HepG2 (cell line): ENCODE results near the gene LSM12. TPM values are rescaled to one million over a fixed set of nuclear protein-coding genes. Genes with fewer than 3 reads are reported as not detected.

Source experiments
- ARID3A ChIP-seq: IDR thresholded peaks from 2 replicates; pipeline ENCODE4 v1.6.1; 2012; ENCODE audit warnings: low read depth, low read length, improper control_type of control experiment
- ARNT ChIP-seq: fragments of 450-650 bp; IDR thresholded peaks from 2 replicates; pipeline ENCODE4 v1.6.1; 2017
- ATM ChIP-seq: fragments of 450-650 bp; IDR thresholded peaks from 2 replicates; pipeline ENCODE4 v1.7.1; 2017; ENCODE audit warnings: mild to moderate bottlenecking, borderline replicate concordance
- CAMTA2 ChIP-seq: sonication (generic); formaldehyde crosslinking; IDR thresholded peaks from 2 replicates; pipeline ENCODE4 v1.4.0; 2020; ENCODE audit warnings: mild to moderate bottlenecking, missing genetic modification reagents, borderline replicate concordance
- EED ChIP-seq: sonication (generic); formaldehyde crosslinking; IDR thresholded peaks from 2 replicates; pipeline ENCODE4 v1.5.0; 2020; ENCODE audit warnings: mild to moderate bottlenecking, missing genetic modification reagents
- GMEB2 ChIP-seq: IDR thresholded peaks from 2 replicates; pipeline ENCODE4 v1.6.1; 2016; ENCODE audit warnings: missing biosample characterization, missing genetic modification reagents, low read depth
- HDAC1 ChIP-seq: sonication (generic); formaldehyde crosslinking; IDR thresholded peaks from 2 replicates; pipeline ENCODE4 v1.5.1; 2020; ENCODE audit warnings: mild to moderate bottlenecking, missing genetic modification reagents
- HES4 ChIP-seq: sonication (generic); formaldehyde crosslinking; IDR thresholded peaks from 2 replicates; pipeline ENCODE4 v1.9.0; 2021; ENCODE audit warnings: mild to moderate bottlenecking, missing genetic modification reagents, borderline replicate concordance
- LCORL ChIP-seq, 2 experiments: fragments of 450-650 bp in 1 of 2; sonication (generic) in 1 of 2; formaldehyde crosslinking in 1 of 2; IDR thresholded peaks; 2 replicates each; pipeline versions ENCODE4 v1.5.0 to v1.6.1; 2017 to 2020; ENCODE audit warnings: antibody characterized with exemption in 1 of 2, missing genetic modification reagents in 1 of 2
- MAFG ChIP-seq: sonication (generic); formaldehyde crosslinking; IDR thresholded peaks from 2 replicates; pipeline ENCODE4 v1.5.1; 2020; ENCODE audit warnings: mild to moderate bottlenecking, missing genetic modification reagents
- POLR2AphosphoS5 ChIP-seq: IDR thresholded peaks from 2 replicates; pipeline ENCODE4 v1.6.1; 2012; ENCODE audit warnings: low read depth, low read length
- PPARG ChIP-seq: conservative IDR thresholded peaks from 2 replicates; pipeline ENCODE4 v1.6.1; 2016; ENCODE audit warnings: missing biosample characterization, missing genetic modification reagents
- SOX6 ChIP-seq, 2 experiments: fragments of 450-650 bp in 1 of 2; sonication (generic) in 1 of 2; formaldehyde crosslinking in 1 of 2; IDR thresholded peaks; 2 replicates each; pipeline versions ENCODE4 v1.4.0 to v1.6.1; 2017 to 2020; ENCODE audit warnings: antibody characterized with exemption in 1 of 2, mild to moderate bottlenecking in 1 of 2, missing genetic modification reagents in 1 of 2
- SRF ChIP-seq: IDR thresholded peaks from 2 replicates; pipeline ENCODE4 v1.6.1; 2011; ENCODE audit warnings: mild to moderate bottlenecking, low read depth, low read length, moderate library complexity
- TBX3 ChIP-seq: fragments of 450-650 bp; IDR thresholded peaks from 2 replicates; pipeline ENCODE4 v1.6.1; 2017; ENCODE audit warnings: antibody characterized with exemption, mild to moderate bottlenecking, inconsistent platforms, borderline replicate concordance
- XRCC5 ChIP-seq: fragments of 200-400 bp; formaldehyde crosslinking; optimal IDR thresholded peaks from 2 replicates; pipeline ENCODE3; 2017; ENCODE audit warnings: mild to moderate bottlenecking, low read length
- ZBTB38 ChIP-seq: sonication (generic); formaldehyde crosslinking; IDR thresholded peaks from 2 replicates; pipeline ENCODE4 v1.5.1; 2020; ENCODE audit warnings: mild to moderate bottlenecking, missing genetic modification reagents
- ZEB1 ChIP-seq: IDR thresholded peaks from 2 replicates; pipeline ENCODE4 v1.6.1; 2012; ENCODE audit warnings: mild to moderate bottlenecking, low read depth, inconsistent platforms; ENCODE audit not compliant: insufficient replicate concordance
- ZFP36 ChIP-seq: fragments of 150-350 bp; IDR thresholded peaks from 2 replicates; pipeline ENCODE4 v1.6.1; 2018; ENCODE audit warnings: borderline replicate concordance, low read length, low read depth; ENCODE audit not compliant: partially characterized antibody
- ZFP37 ChIP-seq: sonication (generic); formaldehyde crosslinking; IDR thresholded peaks from 2 replicates; pipeline ENCODE4 v1.4.0; 2020; ENCODE audit warnings: missing genetic modification reagents, borderline replicate concordance
- ZNF256 ChIP-seq: sonication (generic); formaldehyde crosslinking; conservative IDR thresholded peaks from 2 replicates; pipeline ENCODE4 v1.4.0; 2020; ENCODE audit warnings: missing genetic modification reagents
- ZNF296 ChIP-seq: sonication (generic); formaldehyde crosslinking; conservative IDR thresholded peaks from 2 replicates; pipeline ENCODE4 v1.5.0; 2020; ENCODE audit warnings: mild to moderate bottlenecking, missing genetic modification reagents
- ZNF34 ChIP-seq: sonication (generic); formaldehyde crosslinking; IDR thresholded peaks from 2 replicates; pipeline ENCODE4 v1.4.0; 2020; ENCODE audit warnings: mild to moderate bottlenecking, missing genetic modification reagents, borderline replicate concordance
- ZNF549 ChIP-seq: sonication (generic); formaldehyde crosslinking; IDR thresholded peaks from 2 replicates; pipeline ENCODE4 v1.5.0; 2020; ENCODE audit warnings: missing genetic modification reagents
- ZNF558 ChIP-seq: sonication (generic); formaldehyde crosslinking; IDR thresholded peaks from 2 replicates; pipeline ENCODE4 v1.9.0; 2022; ENCODE audit warnings: mild to moderate bottlenecking, missing genetic modification reagents, borderline replicate concordance
- ZNF629 ChIP-seq: sonication (generic); formaldehyde crosslinking; conservative IDR thresholded peaks from 2 replicates; pipeline ENCODE4 v1.5.0; 2020; ENCODE audit warnings: missing genetic modification reagents
- ZNF7 ChIP-seq: IDR thresholded peaks from 2 replicates; pipeline ENCODE4 v1.6.1; 2016; ENCODE audit warnings: missing biosample characterization, missing genetic modification reagents
- ZNF883 ChIP-seq: sonication (generic); formaldehyde crosslinking; IDR thresholded peaks from 2 replicates; pipeline ENCODE4 v1.5.1; 2020; ENCODE audit warnings: mild to moderate bottlenecking, missing genetic modification reagents; ENCODE audit errors: not compliant biosample characterization
- ZSCAN31 ChIP-seq: sonication (generic); formaldehyde crosslinking; IDR thresholded peaks from 2 replicates; pipeline ENCODE4 v1.5.0; 2020; ENCODE audit warnings: low read depth, mild to moderate bottlenecking, missing genetic modification reagents
- polyA plus RNA-seq, 8 experiments: library from polyadenylated mRNA; depleted of rRNA in 3 of 8; stranded (reverse) in 7 of 8; unstranded in 1 of 8; fragments of >200 nt; fragmentation: Illumina TruSeq in 4 of 8; extraction: Trizol in 4 of 8; gene quantifications; 2 replicates each; pipeline versions ENCODE4 v1.2.1 to v1.2.3, GENCODE V29; 2011 to 2016; ENCODE audit warnings: low read depth in 4 of 8, missing spikeins in 1 of 8, mixed read lengths in 1 of 8; ENCODE audit not compliant: insufficient read depth in 1 of 8
- total RNA-seq, 5 experiments: library from RNA; depleted of rRNA; stranded (reverse); fragments of >200 nt; fragmentation: Illumina TruSeq; extraction: Trizol; gene quantifications; 2 replicates each; pipeline ENCODE4 v1.2.3, GENCODE V29; 2016; ENCODE audit warnings: low read depth in 1 of 5

LSM12 gene
- total and polyA plus RNA-seq, 2 of the 13 experiments (the other 11 are each of a cell fraction or from before 2014, with no cell fraction given), result 52.8 to 55.7 TPM

- TF ChIP-seq ZEB1, result no peak
- no peak for TF ChIP-seq ZNF558 (CRISPR knock-in tag)
- TF ChIP-seq ZSCAN31 (CRISPR knock-in tag), result 0 out of 2 replicates have a peak, but pooled peaks have one; percentile 19
- TF ChIP-seq ZNF296 (CRISPR knock-in tag), result no peak
- no peak for TF ChIP-seq HDAC1 (CRISPR knock-in tag)
- TF ChIP-seq EED, result peak; percentile 44; the same call in 1 of the 2 replicates
- TF ChIP-seq ATM, result no peak
- TF ChIP-seq HES4 (CRISPR knock-in tag), result no peak
- TF ChIP-seq GMEB2 (CRISPR knock-in tag), result no peak
- TF ChIP-seq MAFG, result no peak
- TF ChIP-seq ZNF34 (CRISPR knock-in tag), result no peak
- no peak for TF ChIP-seq ZNF256 (CRISPR knock-in tag)
- TF ChIP-seq ZFP37, result no peak
- TF ChIP-seq ZNF629 (CRISPR knock-in tag), result no peak
- TF ChIP-seq POLR2AphosphoS5, result no peak
- no peak for TF ChIP-seq CAMTA2
- peak; percentile 53 for TF ChIP-seq XRCC5
- no peak for TF ChIP-seq ARNT
- no peak for TF ChIP-seq TBX3
- no peak for TF ChIP-seq SOX6 (IDR thresholded peaks at IDR 0.05)
- no peak for TF ChIP-seq SOX6 (CRISPR knock-in tag; IDR thresholded peaks at IDR 0.05)
- no peak for TF ChIP-seq SRF
- no peak for TF ChIP-seq ZBTB38
- TF ChIP-seq ARID3A, result no peak
- TF ChIP-seq ZNF549 (CRISPR knock-in tag), result no peak
- TF ChIP-seq ZFP36, result no peak
- TF ChIP-seq ZNF883 (CRISPR knock-in tag), result peak; percentile 32
- no peak for TF ChIP-seq PPARG (CRISPR knock-in tag)
- TF ChIP-seq LCORL (IDR thresholded peaks at IDR 0.05), result no peak
- no peak for TF ChIP-seq LCORL (CRISPR knock-in tag; IDR thresholded peaks at IDR 0.05)
- no peak for TF ChIP-seq ZNF7 (CRISPR knock-in tag)
These were observed 46.1 kb upstream of the LSM12 start (continued) for GRCh38 chr17:44112284-44113280.
